ENCODE results near the gene CDHR5.

The CDHR5 gene

GRCh38 chr11:621838-622237 lies 2.9 kb downstream of the CDHR5 start:
- Histone ChIP-seq H3K4me3 (replicated peaks; ENCODE audit: low read depth, low read length) (no peak overlapping the region), H3K27me3 (replicated peaks; ENCODE audit: control insufficient read depth, insufficient read depth, low read length) (no peaks in the 10 kb centered on the region), H3K36me3 (ENCODE audit: control insufficient read depth, insufficient read depth, low read length) (no peaks in the 10 kb centered on the region; the same call in 1 of the 2 replicates)
- DNase-seq (ENCODE audit: extremely low read depth, insufficient read length): no peak
- TF ChIP-seq, protein P1, sequence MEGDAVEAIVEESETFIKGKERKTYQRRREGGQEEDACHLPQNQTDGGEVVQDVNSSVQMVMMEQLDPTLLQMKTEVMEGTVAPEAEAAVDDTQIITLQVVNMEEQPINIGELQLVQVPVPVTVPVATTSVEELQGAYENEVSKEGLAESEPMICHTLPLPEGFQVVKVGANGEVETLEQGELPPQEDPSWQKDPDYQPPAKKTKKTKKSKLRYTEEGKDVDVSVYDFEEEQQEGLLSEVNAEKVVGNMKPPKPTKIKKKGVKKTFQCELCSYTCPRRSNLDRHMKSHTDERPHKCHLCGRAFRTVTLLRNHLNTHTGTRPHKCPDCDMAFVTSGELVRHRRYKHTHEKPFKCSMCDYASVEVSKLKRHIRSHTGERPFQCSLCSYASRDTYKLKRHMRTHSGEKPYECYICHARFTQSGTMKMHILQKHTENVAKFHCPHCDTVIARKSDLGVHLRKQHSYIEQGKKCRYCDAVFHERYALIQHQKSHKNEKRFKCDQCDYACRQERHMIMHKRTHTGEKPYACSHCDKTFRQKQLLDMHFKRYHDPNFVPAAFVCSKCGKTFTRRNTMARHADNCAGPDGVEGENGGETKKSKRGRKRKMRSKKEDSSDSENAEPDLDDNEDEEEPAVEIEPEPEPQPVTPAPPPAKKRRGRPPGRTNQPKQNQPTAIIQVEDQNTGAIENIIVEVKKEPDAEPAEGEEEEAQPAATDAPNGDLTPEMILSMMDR (IDR thresholded peaks at IDR 0.05; ENCODE audit: insufficient read depth, low read length, poor library complexity, severe bottlenecking): no peak

GRCh38 chr11:620935-621814 lies 3.6 kb downstream of the CDHR5 start:
- TF ChIP-seq, protein P1 (IDR thresholded peaks at IDR 0.05; ENCODE audit: insufficient read depth, low read length, poor library complexity, severe bottlenecking): no peak
- Histone ChIP-seq H3K27me3 (replicated peaks; ENCODE audit: control insufficient read depth, insufficient read depth, low read length) (no peaks in the 10 kb centered on the region), H3K4me3 (replicated peaks; ENCODE audit: low read depth, low read length) (no peak overlapping the region), H3K36me3 (ENCODE audit: control insufficient read depth, insufficient read depth, low read length) (no peaks in the 10 kb centered on the region; the same call in 1 of the 2 replicates)
- peak; percentile 11 for DNase-seq (ENCODE audit: extremely low read depth, insufficient read length)

- H3K36me3 ChIP-seq (ENCODE audit: control insufficient read depth, insufficient read depth, low read length): peaks cover 2% of the 10 kb centered on the region
- TF ChIP-seq, protein P1 (IDR thresholded peaks at IDR 0.05; ENCODE audit: insufficient read depth, low read length, poor library complexity, severe bottlenecking): no peak
- peak; percentile 7 for DNase-seq (ENCODE audit: extremely low read depth, insufficient read length)
- no peaks in the 10 kb centered on the region for H3K27me3 ChIP-seq (replicated peaks; ENCODE audit: control insufficient read depth, insufficient read depth, low read length)
- no peak overlapping the region for H3K4me3 ChIP-seq (replicated peaks; ENCODE audit: low read depth, low read length)
These were observed 4.6 kb downstream of the CDHR5 start for GRCh38 chr11:620201-620600.

DNA sequence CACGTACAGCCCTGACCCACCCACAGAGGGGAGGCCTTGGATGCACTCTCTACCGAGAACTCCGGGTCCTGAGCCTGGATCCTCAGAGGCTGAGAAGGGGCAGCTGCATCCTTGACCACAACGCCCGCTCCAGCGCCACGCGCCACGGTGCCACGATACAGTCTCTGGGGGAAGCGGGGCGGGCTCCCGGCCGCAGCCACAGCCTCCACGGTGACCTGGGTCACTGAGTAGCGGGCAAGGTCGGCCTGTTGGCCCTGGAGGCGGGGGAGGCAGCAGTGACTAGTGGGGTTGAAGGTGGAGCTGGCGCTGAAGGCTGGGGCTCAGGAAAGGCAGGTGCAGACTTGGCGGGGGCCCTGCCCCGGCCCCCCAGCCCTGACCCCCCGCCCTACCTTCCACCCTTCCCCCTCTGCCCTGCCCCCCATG lies 5.1 kb downstream of the CDHR5 start:
- DNase-seq (ENCODE audit: extremely low read depth, insufficient read length): no peak
- H3K27me3 ChIP-seq (replicated peaks; ENCODE audit: control insufficient read depth, insufficient read depth, low read length): no peaks in the 10 kb centered on the region
- TF ChIP-seq, protein P1 (IDR thresholded peaks at IDR 0.05; ENCODE audit: insufficient read depth, low read length, poor library complexity, severe bottlenecking): no peak
- H3K4me3 ChIP-seq (replicated peaks; ENCODE audit: low read depth, low read length): no peak overlapping the region
- H3K36me3 ChIP-seq (ENCODE audit: control insufficient read depth, insufficient read depth, low read length): peaks cover 3% of the 10 kb centered on the region

DNA sequence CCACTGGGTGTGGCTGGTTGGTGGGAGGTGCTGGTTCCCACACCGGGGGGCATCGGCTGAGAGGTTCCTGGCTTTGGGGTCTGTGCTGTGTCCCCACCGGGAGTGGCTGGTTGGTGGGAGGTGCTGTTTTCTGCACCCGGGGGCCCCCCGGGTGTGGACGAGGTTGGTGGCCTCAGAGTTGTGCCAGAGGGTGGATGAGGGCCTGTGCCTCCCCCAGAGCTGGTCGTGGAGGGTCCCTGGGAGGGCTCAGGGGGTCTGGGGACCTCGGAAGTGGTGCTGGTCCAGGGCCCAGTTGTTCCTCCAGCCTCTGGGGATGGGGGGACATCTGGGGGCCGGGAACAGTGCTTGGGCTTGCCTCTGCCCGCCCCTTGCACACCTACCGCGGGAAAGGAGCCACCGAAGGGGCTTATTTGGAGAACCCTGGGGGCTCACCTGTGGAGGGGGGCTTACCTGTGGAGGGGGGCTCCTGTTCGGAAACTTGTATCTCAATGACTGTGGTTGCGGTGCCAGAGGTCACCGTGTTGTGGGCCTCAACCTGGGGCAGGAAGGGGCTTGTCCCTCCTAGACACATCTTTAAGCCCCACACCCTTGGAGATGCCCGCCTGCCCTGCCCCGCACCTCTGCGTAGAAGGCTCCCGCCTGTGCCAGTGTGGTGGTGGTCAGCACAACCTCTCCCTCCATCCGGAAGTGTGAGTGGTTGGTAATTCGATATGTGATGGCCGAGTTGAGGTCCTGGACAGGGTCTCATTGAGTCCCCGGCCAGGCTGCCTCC lies 5.7 kb downstream of the CDHR5 start:
- Histone ChIP-seq H3K27me3 (replicated peaks; ENCODE audit: control insufficient read depth, insufficient read depth, low read length) (no peaks in the 10 kb centered on the region), H3K36me3 (ENCODE audit: control insufficient read depth, insufficient read depth, low read length) (peaks cover 7% of the 10 kb centered on the region), H3K4me3 (replicated peaks; ENCODE audit: low read depth, low read length) (no peak overlapping the region)
- no peak for DNase-seq (ENCODE audit: extremely low read depth, insufficient read length)
- TF ChIP-seq, protein P1 (IDR thresholded peaks at IDR 0.05; ENCODE audit: insufficient read depth, low read length, poor library complexity, severe bottlenecking): no peak

All from GM06990 (cell line).